Stimulated activated CD8-positive, alpha-beta memory T cell treated with anti-CD3 and anti-CD28 coated beads, Interleukin-12 subunit alpha, Interleukin-12 subunit beta, amount 100 ng/mL, for 24 hours (primary cell): Measurements from ENCODE around the gene ZNF614.
"Not testable (repeated sequence)": the region's sequence is repeated elsewhere in the genome, so short reads cannot be mapped to it uniquely, and the experiment has no call there.

ENCODE experiments used
- DNase-seq: peaks from one replicate; pipeline ENCODE4 v3.0.0-alpha.2; 2020; ENCODE audit errors: extremely low read depth

Gene ZNF614

DNA sequence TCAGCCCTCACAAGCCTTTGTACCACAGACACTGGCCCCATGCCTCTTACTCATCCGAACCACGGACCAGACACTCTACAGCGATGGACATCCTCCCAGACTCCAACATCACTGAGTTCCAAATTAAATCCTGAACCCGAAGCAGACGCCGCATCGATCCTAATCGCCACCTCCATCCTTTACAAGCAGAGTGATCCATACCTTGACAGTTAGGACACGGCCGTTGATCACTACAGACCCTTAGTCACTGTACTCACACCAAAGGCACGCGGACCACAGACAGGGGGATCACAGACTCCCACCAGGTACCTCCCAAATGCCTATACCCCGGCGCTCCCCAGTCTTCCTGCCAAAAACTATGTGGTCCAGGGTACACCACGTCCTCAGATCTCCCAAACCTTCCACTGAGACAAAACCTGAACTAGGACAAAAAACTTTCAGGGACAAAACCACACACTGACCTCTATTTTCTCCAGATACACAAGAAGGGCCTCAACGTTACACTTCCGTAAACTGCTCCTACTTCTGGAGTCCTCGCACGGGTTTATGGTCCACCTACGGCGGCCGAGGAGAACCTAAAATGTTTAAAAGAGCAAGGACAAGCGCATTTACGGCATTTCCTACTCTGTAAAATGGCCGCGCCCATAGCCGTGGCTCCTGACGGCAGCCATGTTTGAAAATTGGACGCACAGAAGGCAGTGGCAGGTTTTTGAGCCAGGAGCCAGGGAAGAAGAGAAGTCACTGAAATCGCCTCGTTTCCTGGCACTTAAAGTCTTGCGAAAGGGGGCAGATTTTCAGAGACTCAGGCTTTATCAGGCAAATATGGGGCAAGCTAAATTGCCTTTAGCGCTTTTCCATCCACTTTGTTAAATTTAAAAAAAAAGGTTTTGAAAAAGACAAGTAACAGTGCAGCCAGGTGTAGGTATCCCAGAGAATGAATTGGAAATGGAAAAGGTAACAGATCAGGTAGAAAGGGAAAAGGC is 41.6 kb downstream of the ZNF614 start, which contains the start of gene ZNF350:
Gene ZNF350 (minus strand): TSS at position 532 of the 983 bp plus-strand sequence. CDS start 12,480 bp downstream, outside the sequence.
- peak; percentile 70 for DNase-seq

DNA sequence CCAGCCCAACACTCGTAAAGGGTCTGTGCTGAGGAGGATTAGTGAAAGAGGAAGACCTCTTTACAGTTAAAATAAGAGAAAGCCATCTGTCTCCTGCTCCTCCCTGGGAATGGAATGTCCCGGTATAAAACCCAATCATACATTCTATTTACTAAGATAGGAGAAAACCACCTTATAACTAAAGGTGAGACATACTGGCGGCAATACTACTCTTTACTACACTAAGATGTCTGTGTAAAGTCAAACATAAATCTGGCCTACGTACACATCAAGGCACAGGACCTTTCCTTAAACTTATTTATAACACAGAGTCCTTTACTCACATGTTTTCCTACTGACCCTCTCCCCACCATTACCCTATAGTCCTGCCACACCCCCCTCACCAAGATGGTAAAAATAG is 44.8 kb downstream of the ZNF614 start:
- DNase-seq: no peak

DNA sequence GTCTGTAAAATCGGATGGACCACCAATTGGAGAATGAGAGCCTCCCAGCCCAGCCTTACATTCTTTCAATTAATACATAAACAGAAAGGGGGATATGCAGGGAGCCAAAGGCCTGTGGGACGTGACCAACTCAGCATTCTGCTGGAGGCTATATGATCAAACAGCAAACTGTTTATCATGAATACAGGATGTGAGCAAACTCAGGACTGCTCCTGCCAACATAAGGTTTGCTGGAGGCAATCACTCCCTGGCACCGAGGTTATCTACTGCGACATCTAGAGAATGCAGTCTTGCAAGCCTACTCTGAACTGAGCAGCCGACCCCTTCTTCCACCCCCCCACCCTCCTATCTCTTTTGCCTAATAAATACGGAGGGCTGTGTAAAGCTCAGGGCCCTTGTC is 47.3 kb downstream of the ZNF614 start:
- DNase-seq: not testable (repeated sequence)

DNA sequence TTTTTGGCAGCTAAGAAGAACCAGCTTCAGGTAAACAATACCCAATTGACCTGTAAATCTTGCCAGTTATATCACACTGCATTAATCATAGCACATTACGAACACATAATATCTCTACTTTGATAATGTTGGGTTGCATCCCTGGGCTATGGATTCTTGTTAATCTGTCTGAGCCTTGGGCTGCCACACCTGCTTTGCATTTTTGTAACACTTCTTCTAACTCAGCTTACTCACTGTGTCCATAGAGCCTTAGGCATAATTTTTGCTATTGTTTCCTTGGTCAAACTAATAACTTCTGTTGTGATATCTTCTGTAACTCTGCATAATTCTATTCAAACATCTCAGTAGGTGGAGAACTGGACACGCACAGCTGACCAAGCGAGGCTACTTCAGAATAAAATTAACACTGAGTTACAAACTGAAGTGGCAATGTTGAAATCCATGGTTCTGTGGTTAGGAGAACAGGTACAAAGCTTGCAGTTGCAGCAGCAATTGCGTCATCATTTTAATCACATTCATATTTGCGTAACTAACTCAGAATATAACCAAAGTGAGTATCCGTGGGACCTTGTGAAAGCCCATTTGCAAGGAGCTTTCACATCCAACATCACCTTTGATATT is 48.0 kb downstream of the ZNF614 start:
- DNase-seq: no peak

DNA sequence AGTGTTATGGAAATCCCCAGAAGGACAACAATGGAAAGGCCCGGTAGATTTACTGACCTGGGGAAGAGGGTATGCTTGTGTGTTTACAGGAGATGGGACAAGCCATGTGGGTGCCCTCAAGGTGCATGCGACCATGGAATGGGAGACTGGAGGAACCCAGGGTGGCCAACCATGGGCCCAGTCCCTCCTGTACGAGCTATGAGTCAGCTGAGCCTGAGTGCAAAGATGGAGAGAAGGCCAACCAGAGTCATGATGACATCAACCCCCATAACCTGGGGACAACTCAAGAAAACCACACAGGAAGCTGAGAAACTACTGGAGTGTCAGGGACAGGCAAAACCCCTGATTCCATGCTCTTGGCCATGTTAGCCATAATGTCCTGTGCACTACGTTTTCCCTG is 49.3 kb downstream of the ZNF614 start:
- no peak for DNase-seq

DNA sequence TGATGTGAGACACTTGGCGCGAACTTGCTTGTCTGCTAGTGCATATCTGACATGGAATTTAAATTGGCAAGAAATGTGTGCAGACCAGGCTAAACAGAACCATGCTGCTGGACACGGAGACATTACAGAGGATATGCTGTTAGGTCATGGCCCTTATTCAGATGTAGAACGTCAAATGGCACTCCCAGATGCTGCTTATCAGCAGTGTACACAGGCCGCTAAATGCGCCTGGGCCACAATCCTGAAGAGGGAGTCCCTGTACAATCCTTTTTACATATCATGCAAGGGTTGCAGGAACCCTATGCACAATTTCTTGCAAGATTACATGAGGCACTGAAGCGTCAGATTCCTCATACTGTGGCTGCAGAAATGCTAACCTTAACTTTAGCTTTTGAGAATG is 50.8 kb downstream of the ZNF614 start:
- DNase-seq: no peak

DNA sequence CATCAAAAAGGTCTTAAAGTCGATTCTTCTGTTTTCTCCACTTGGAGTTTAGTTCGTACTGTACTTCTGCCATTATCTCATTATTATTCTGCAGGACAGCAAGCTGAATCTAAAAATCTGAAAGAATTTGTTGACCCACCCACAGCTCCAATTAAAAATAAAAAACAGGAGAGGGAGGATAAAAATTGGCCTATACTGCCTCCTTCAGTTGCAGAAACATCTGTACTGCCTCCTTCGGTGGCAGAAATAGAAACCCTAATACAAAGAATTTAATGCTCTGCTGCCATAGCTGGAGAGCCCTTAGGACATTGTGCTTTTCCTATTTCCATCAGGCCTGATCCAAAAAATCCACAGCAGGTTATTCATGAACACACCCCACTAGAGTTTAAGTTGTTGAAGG is 51.3 kb downstream of the ZNF614 start:
- no peak for DNase-seq

DNA sequence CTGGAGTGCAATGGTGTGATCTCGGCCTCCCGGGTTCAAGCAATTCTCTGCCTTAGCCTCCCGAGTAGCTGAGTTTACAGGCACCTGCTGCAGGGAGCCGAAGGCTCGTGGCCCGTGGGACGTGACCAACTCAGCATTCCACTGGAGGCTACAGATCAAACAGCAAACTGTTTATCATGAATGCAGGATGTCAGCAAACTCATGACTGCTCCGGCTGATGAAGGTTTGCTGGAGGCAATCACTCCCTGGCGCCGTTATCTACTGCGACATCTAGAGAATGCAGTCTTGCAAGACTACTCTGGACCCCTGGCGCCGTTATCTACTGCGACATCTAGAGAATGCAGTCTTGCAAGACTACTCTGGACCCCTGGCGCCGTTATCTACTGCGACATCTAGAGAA is 52.4 kb downstream of the ZNF614 start:
- DNase-seq: not testable (repeated sequence)

DNA sequence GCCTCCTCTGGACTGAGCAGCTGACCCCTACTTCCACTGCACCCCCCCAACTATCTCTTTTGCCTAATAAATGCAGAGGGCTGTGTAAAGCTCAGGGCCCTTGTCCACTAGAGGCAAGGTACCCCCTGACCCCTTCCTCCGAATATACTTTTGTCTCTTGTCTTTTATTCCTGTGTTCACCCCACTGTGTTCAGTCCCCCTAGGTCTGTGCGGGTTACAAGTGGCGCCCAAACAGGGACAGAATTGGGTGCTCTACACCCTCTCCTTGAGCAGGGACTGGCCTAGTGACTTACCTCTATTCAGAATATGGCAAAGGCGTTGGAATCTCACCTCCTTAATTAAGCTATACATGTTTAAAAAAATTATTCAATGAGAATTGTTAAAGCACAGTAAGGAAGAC is 56.6 kb downstream of the ZNF614 start:
- DNase-seq: no peak

DNA sequence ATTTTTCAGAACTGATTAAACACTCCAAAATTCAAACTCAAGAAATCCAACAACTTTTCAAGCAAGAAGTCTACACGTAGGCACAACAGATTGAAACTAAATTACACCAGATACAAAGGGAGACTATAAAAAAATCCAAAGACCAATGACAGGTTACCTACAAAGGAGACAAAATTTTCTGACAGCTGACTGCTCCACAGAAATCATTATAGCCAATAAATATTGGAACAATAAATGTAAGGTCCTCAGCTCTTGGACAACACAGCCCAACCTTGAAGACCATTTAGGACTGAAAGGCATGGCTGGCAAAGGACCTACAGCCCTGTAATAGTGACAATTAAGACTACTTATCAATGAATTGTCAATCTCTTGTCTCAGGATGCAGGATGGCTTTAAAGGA is 57.5 kb downstream of the ZNF614 start:
- DNase-seq: no peak

DNA sequence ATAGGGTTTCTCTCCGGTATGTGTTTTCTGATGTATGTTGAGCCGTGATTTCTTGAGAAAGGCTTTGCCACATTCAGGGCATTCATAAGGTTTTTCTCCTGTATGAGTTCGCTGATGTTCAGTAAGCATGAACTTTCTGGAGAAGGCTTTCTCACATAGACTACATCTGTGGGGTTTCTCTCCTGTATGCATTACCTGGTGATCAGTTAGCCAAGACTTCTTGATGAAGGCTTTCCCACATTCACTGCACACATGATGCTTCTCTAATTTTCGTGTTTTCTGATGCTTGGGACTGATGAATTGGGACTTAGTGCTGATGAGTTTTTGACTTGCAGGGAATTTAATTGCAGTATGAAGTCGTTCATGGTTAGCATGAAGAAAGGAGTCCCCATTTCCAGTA is 62.6 kb downstream of the ZNF614 start:
- no peak for DNase-seq
